K562 (cell line): ENCODE measurements around the gene LY6G6F. TPM values are rescaled to one million over a fixed set of nuclear protein-coding genes. Genes with fewer than 3 reads are reported as not detected.

ENCODE experiments used
- ADNP ChIP-seq: fragments of 200-800 bp; sonication (Bioruptor generic); IDR thresholded peaks from 2 replicates; pipeline ENCODE4 v1.6.1; 2016; ENCODE audit warnings: missing genetic modification characterization, missing compliant biosample characterization
- BACH1 ChIP-seq: fragments of 200-800 bp; sonication (Bioruptor generic); IDR thresholded peaks from 2 replicates; pipeline ENCODE4 v1.6.1; 2016; ENCODE audit warnings: missing genetic modification characterization, missing compliant biosample characterization
- BRF1 ChIP-seq: IDR thresholded peaks from 3 replicates; pipeline ENCODE4 v1.6.1; 2011; ENCODE audit warnings: borderline replicate concordance, mild to moderate bottlenecking; ENCODE audit not compliant: insufficient read length; ENCODE audit errors: extremely low read depth
- COPS2 ChIP-seq: fragments of 450-650 bp; conservative IDR thresholded peaks from 2 replicates; pipeline ENCODE4 v1.6.1; 2016; ENCODE audit warnings: mild to moderate bottlenecking, moderate library complexity
- CREB3 ChIP-seq: fragments of 450-650 bp; conservative IDR thresholded peaks from 2 replicates; pipeline ENCODE4 v1.6.1; 2016; ENCODE audit warnings: missing genetic modification characterization, low read depth, mild to moderate bottlenecking, missing compliant biosample characterization, moderate library complexity
- CTBP1 ChIP-seq: fragments of 450-650 bp; IDR thresholded peaks from 2 replicates; pipeline ENCODE4 v1.6.1; 2016; ENCODE audit warnings: borderline replicate concordance
- GMEB1 ChIP-seq: fragments of 250-450 bp; sonication (Bioruptor Pico); IDR thresholded peaks from 2 replicates; pipeline ENCODE4 v1.4.0; 2020; ENCODE audit warnings: mild to moderate bottlenecking
- KLF13 ChIP-seq: fragments of 450-650 bp; IDR thresholded peaks from 2 replicates; pipeline ENCODE4 v1.6.1; 2016; ENCODE audit warnings: missing genetic modification characterization, low read depth, mild to moderate bottlenecking, missing compliant biosample characterization, moderate library complexity, borderline replicate concordance
- MBD2 ChIP-seq: sonication (generic); IDR thresholded peaks from 2 replicates; pipeline ENCODE4 v1.6.1; 2016; ENCODE audit warnings: low read depth, borderline replicate concordance
- NR3C1 ChIP-seq: sonication (generic); formaldehyde crosslinking; IDR thresholded peaks from 2 replicates; pipeline ENCODE4 v1.8.1; 2022; ENCODE audit warnings: missing genetic modification reagents
- SFPQ ChIP-seq: fragments of 200-400 bp; formaldehyde crosslinking; IDR thresholded peaks from 2 replicates; pipeline ENCODE4 v1.6.1; 2017; ENCODE audit warnings: mild to moderate bottlenecking, low read depth, low read length, moderate library complexity
- TBL1XR1 ChIP-seq, 2 experiments: IDR thresholded peaks; 2 replicates each; pipeline ENCODE4 v1.6.1; 2012; ENCODE audit warnings: improper control_type of control experiment in 2 of 2, low read length in 2 of 2, mild to moderate bottlenecking in 1 of 2
- TFAP4 ChIP-seq: sonication (generic); formaldehyde crosslinking; IDR thresholded peaks from 2 replicates; pipeline ENCODE4 v1.8.0; 2022; ENCODE audit warnings: missing genetic modification reagents, mild to moderate bottlenecking, moderate library complexity, borderline replicate concordance
- THRAP3 ChIP-seq: fragments of 450-650 bp; IDR thresholded peaks from 2 replicates; pipeline ENCODE4 v1.6.1; 2016; ENCODE audit warnings: mild to moderate bottlenecking, inconsistent platforms, borderline replicate concordance
- TRIM24 ChIP-seq, 2 experiments: fragments of 450-650 bp; IDR thresholded peaks; 2 replicates each; pipeline ENCODE4 v1.6.1; 2016
- XRCC4 ChIP-seq: IDR thresholded peaks from one replicate; pipeline ENCODE4 v1.6.1; 2011; ENCODE audit not compliant: insufficient read depth, insufficient read length; ENCODE audit errors: extremely low read depth
- ZNF134 ChIP-seq: fragments of 250-450 bp; sonication (Bioruptor Pico); conservative IDR thresholded peaks from 2 replicates; pipeline ENCODE4 v1.4.0; 2020
- ZNF253 ChIP-seq: fragments of 250-450 bp; sonication (Bioruptor Pico); conservative IDR thresholded peaks from 2 replicates; pipeline ENCODE4 v1.6.1; 2021; ENCODE audit warnings: mild to moderate bottlenecking
- ZNF316 ChIP-seq: fragments of 450-650 bp; IDR thresholded peaks from 2 replicates; pipeline ENCODE4 v1.6.1; 2016
- ZNF639 ChIP-seq, 2 experiments: fragments of 200-800 bp in 1 of 2; sonication (Bioruptor generic) in 1 of 2; sonication (generic) in 1 of 2; formaldehyde crosslinking in 1 of 2; IDR thresholded peaks in 1 of 2; conservative IDR thresholded peaks in 1 of 2; 2 replicates each; pipeline versions ENCODE4 v1.5.0 to v1.6.1; 2016 to 2020; ENCODE audit warnings: missing compliant biosample characterization in 1 of 2, missing genetic modification characterization in 1 of 2, missing genetic modification reagents in 1 of 2
- polyA plus RNA-seq, 8 experiments: library from polyadenylated mRNA; depleted of rRNA in 4 of 8; stranded (reverse) in 5 of 8; unstranded in 3 of 8; fragments of >200 nt; fragmentation: Nextera tagmentation in 2 of 8; fragmentation: Illumina TruSeq in 1 of 8; extraction: Ambion mirVana in 2 of 8; extraction: Trizol in 1 of 8; gene quantifications; 2 replicates each; pipeline versions ENCODE4 v1.2.1 to v1.2.3, GENCODE V29; 2011 to 2014; ENCODE audit warnings: inconsistent platforms in 1 of 8, missing spikeins in 1 of 8
- total RNA-seq, 7 experiments: library from RNA; depleted of rRNA in 6 of 7; stranded (reverse); fragments of >200 nt in 6 of 7; fragmentation: Illumina TruSeq in 2 of 7; extraction: Trizol in 2 of 7; gene quantifications; 2 replicates each; pipeline versions ENCODE4 v1.2.1 to v1.2.3, GENCODE V29; 2011 to 2021; ENCODE audit warnings: low replicate concordance in 1 of 7

The LY6G6F gene
- total and polyA plus RNA-seq, 9 of the 15 experiments (the other 6 are each of a cell fraction or from before 2014, with no cell fraction given) = 0.14 to 0.50 (median 0.28) TPM; not detected in 2

GRCh38 chr6:31663961-31664789 is 42.5 kb upstream of the LY6G6F start (continued):
- TF ChIP-seq BACH1 (tag) = no peak
- no peak for TF ChIP-seq COPS2
- no peak for TF ChIP-seq XRCC4
- TF ChIP-seq KLF13 (tag) = no peak
- TF ChIP-seq MBD2 = no peak
- TF ChIP-seq GMEB1 (CRISPR knock-in tag) = no peak
- no peak for TF ChIP-seq ZNF253 (CRISPR knock-in tag)
- TF ChIP-seq ADNP = no peak
- peak in 1 of 2 experiments; percentile 38; a peak in 1 of 4 replicates for TF ChIP-seq TRIM24 (IDR thresholded peaks at IDR 0.05)
- no peak for TF ChIP-seq ZNF639 (CRISPR knock-in tag; conservative IDR thresholded peaks at IDR 0.05 in 1 of 2, IDR thresholded peaks at IDR 0.05 in 1 of 2)
- peak; percentile 73; the same call in 1 of the 2 replicates for TF ChIP-seq TFAP4 (CRISPR knock-in tag)
- TF ChIP-seq ZNF316 = peak; percentile 64
- TF ChIP-seq NR3C1 = no peak
- TF ChIP-seq TBL1XR1 (IDR thresholded peaks at IDR 0.05; ENCODE audit: low read length in 2 of 2) = peak in 1 of 2 experiments; percentile 23; a peak in 1 of 4 replicates
- no peak for TF ChIP-seq CREB3 (tag)
- no peak for TF ChIP-seq THRAP3
- peak; percentile 97 for TF ChIP-seq CTBP1
- TF ChIP-seq BRF1 = no peak
- no peak for TF ChIP-seq SFPQ
- no peak for TF ChIP-seq ZNF134 (CRISPR knock-in tag)
